ENCODE data around the gene TMTC1. TPM values are rescaled to one million over a fixed set of nuclear protein-coding genes. Genes with fewer than 3 reads are reported as not detected.

TMTC1 gene
- total RNA-seq, 3 donors from 2014 or later (not counting 1 experiment from before 2014, with no cell fraction given): 0.18 to 2.0 (median 0.50) TPM

GRCh38 chr12:29742646-29743045 is 41.1 kb downstream of the TMTC1 start:
- Mint-ChIP-seq H3K4me1 (no peaks in the 10 kb centered on the region), H3K9me3 (peaks cover 0 to 2% of the 10 kb centered on the region in 2 donors), H3K27me3 (ENCODE audit: low read depth in 2 of 2) (no peaks in the 10 kb centered on the region), H3K27ac (no peak overlapping the region), H3K36me3 (no peaks in the 10 kb centered on the region), H3K4me3 (no peak overlapping the region)
- WGBS (ENCODE audit: insufficient coverage): no CpG with 5 or more reads among the region's 1 CpG
- Histone ChIP-seq H3K4me3 (ENCODE audit: low read length) (no peak overlapping the region), H3K4me1 (ENCODE audit: control insufficient read depth, insufficient read depth, low read length) (no peaks in the 10 kb centered on the region), H3K9me3 (ENCODE audit: control insufficient read depth, insufficient read depth, low read length) (peaks cover under 1% of the 10 kb centered on the region), H3K27ac (ENCODE audit: low read length) (no peak overlapping the region), H3K27me3 (ENCODE audit: control insufficient read depth, insufficient read depth, low read length) (no peaks in the 10 kb centered on the region), H3K36me3 (ENCODE audit: control insufficient read depth, insufficient read depth, low read length) (no peaks in the 10 kb centered on the region)
- no peak for DNase-seq
- TF ChIP-seq CTCF (IDR thresholded peaks at IDR 0.05): no peak
- intact Hi-C loops (cut with micrococcal nuclease): no loop called here
- no peak for ATAC-seq

DNA sequence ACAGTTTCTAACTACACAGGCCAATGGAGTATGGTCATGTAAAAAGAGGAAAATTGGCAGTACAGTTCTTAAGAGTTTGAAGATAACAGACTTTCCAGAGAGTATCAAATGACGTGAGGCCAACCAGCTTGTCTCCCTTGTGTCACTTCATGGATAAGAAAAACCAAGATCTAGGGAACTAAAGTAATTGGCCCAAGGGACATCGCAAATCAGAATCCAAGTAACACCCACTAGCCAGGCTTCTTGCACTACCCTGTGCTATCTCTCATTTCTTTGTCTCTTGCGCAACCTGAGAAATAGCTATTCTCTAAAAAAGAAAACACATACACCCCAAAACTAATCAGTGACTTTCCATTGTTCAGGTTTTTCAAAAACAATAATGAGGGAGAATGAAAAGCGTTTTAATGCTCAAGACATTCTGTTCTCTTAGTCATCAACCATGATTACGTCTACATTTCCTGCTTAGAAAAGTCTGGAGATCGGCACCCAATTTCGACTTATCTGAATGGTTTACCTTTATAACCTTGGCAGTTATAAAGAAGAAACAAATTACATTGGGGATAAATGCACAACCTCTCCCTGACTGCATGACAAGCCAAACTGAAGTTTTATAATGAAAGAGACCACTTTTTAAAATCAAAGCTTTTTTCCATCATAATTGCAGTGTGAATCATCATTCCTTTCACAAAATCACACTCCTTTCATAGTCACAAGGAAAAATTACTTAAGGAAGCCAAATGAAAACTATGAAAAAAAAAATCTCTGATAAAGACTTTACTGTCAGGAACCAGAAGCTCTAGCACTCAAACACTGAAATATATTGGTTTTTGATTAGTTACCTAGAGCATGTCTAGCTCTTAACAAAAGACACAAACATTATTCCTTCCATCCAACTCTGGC is 42.1 kb downstream of the TMTC1 start:
- no peak overlapping the region for H3K4me3 ChIP-seq (ENCODE audit: low read length)
- no peaks in the 10 kb centered on the region for H3K27me3 Mint-ChIP-seq (ENCODE audit: low read depth in 2 of 2)
- peaks cover 3% of the 10 kb centered on the region for H3K9me3 ChIP-seq (ENCODE audit: control insufficient read depth, insufficient read depth, low read length)
- H3K27ac Mint-ChIP-seq: no peak overlapping the region
- no peak for ATAC-seq
- no peaks in the 10 kb centered on the region for H3K36me3 Mint-ChIP-seq
- no peaks in the 10 kb centered on the region for H3K4me1 ChIP-seq (ENCODE audit: control insufficient read depth, insufficient read depth, low read length)
- H3K4me1 Mint-ChIP-seq: no peaks in the 10 kb centered on the region
- no peak overlapping the region for H3K27ac ChIP-seq (ENCODE audit: low read length)
- TF ChIP-seq CTCF (IDR thresholded peaks at IDR 0.05): no peak
- no peak overlapping the region for H3K4me3 Mint-ChIP-seq
- no peak for DNase-seq
- H3K9me3 Mint-ChIP-seq: peaks cover 0 to 2% of the 10 kb centered on the region in 2 donors
- H3K27me3 ChIP-seq (ENCODE audit: control insufficient read depth, insufficient read depth, low read length): no peaks in the 10 kb centered on the region
- intact Hi-C loops (cut with micrococcal nuclease): no loop called here
- WGBS (ENCODE audit: insufficient coverage): 92% methylated on average over 7 of the region's 7 CpGs
- H3K36me3 ChIP-seq (ENCODE audit: control insufficient read depth, insufficient read depth, low read length): no peaks in the 10 kb centered on the region

GRCh38 chr12:29739279-29739991 is 44.3 kb downstream of the TMTC1 start:
- peaks cover 3% of the 10 kb centered on the region for H3K9me3 ChIP-seq (ENCODE audit: control insufficient read depth, insufficient read depth, low read length)
- H3K27ac ChIP-seq (ENCODE audit: low read length): no peak overlapping the region
- H3K27me3 Mint-ChIP-seq (ENCODE audit: low read depth in 2 of 2): no peaks in the 10 kb centered on the region
- H3K4me3 Mint-ChIP-seq: no peak overlapping the region
- no peak for TF ChIP-seq CTCF (IDR thresholded peaks at IDR 0.05)
- ATAC-seq (no peak), DNase-seq (no peak)
- WGBS (ENCODE audit: insufficient coverage): 86% methylated on average over 10 of the region's 10 CpGs
- intact Hi-C loops (cut with micrococcal nuclease): no loop called here
- no peak overlapping the region for H3K4me3 ChIP-seq (ENCODE audit: low read length)
- H3K36me3 ChIP-seq (ENCODE audit: control insufficient read depth, insufficient read depth, low read length): no peaks in the 10 kb centered on the region
- no peaks in the 10 kb centered on the region for H3K36me3 Mint-ChIP-seq
- H3K27ac Mint-ChIP-seq: no peak overlapping the region
- no peaks in the 10 kb centered on the region for H3K4me1 Mint-ChIP-seq
- H3K4me1 ChIP-seq (ENCODE audit: control insufficient read depth, insufficient read depth, low read length): no peaks in the 10 kb centered on the region
- H3K27me3 ChIP-seq (ENCODE audit: control insufficient read depth, insufficient read depth, low read length): no peaks in the 10 kb centered on the region
- no peaks in the 10 kb centered on the region for H3K9me3 Mint-ChIP-seq
